ENCODE results near the gene KRTAP5-11.
"Not testable (repeated sequence)": the region's sequence is repeated elsewhere in the genome, so short reads cannot be mapped to it uniquely, and the experiment has no call there.

The KRTAP5-11 gene

DNA sequence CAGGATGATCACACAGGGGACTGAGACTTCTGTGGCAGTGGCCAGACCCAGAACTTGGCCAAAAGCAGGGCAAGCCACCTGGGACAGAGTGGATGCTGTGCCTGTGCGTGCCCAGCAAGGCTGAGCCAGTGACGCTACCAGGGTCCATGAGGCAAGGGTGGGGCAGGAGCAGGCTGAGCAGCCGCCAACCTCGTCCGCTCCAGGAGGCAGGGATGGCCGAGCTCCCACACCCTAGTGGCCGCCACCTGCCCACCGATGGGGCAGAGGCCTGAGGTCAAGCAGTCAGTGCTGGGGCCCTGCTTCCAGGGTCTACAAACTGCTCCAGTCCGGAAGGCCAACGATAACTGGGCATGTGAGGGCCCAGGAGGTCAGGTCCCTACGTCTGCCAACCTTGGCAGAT lies 27.2 kb downstream of the KRTAP5-11 start:
- no peak for DNase-seq (ENCODE audit: low read depth)

DNA sequence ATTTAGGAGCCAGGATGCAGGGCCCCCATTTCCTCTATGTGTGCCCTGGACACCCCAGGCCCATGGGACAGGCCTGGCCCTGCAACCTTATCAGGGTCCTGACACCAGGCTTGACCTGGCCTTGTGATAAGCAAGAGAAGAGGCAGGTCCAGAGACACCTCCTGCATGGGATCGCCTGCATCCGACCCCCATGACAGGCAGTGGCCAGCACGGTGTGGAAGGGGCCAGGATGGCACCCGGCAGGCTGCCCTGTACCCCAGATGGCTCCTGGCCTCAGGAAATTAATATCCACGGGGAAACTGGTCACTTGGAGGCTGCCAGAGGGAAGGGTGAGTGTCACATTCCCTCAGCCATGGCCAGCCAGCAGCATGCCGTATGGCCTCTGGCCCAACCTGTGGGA lies 27.7 kb downstream of the KRTAP5-11 start:
- no peak for DNase-seq (ENCODE audit: low read depth)

GRCh38 chr11:71551711-71552110 lies 31.0 kb downstream of the KRTAP5-11 start:
- DNase-seq (ENCODE audit: low read depth), result no peak

DNA sequence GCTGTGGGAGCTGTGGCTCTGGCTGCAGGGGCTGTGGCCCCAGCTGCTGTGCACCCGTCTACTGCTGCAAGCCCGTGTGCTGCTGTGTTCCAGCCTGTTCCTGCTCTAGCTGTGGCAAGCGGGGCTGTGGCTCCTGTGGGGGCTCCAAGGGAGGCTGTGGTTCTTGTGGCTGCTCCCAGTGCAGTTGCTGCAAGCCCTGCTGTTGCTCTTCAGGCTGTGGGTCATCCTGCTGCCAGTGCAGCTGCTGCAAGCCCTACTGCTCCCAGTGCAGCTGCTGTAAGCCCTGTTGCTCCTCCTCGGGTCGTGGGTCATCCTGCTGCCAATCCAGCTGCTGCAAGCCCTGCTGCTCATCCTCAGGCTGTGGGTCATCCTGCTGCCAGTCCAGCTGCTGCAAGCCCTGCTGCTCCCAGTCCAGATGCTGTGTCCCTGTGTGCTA lies 33.9 kb downstream of the KRTAP5-11 start:
- no peak for DNase-seq (ENCODE audit: low read depth)

GRCh38 chr11:71548120-71548519 lies 34.6 kb downstream of the KRTAP5-11 start, which contains the start of gene KRTAP5-9:
KRTAP5-9 (plus strand) TSS chr11:71548420; CDS start chr11:71548658, 238 bp downstream.
- DNase-seq (ENCODE audit: low read depth), result no peak

DNA sequence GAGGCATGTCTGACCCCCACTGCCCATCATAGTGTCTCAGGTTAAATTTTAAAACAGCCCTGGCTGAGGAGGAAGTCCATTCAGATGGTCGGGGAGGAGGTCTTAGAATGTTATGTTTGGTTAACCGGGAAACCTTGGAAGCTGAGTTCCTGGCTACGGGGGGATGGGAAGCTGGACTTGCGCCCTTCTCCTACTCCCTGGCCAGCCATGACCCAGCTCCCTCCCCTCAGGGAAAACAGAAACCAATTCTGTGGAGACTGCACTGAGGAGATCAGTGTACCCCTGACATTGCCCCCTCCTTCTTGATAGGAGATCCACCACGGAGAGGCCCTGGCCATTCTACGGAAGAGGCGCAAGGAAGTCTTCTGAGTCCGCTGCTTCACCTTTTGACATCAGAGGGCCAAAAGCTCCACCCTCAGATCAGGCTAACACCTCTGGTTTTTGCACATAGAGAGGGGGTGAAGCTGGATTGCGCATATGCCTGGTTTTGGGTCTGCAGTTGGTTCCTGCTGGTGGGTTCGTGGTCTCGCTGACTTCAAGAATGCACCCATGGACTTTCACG lies 37.2 kb downstream of the KRTAP5-11 start:
- DNase-seq (ENCODE audit: low read depth), result no peak

GRCh38 chr11:71544525-71545214 lies 38.0 kb downstream of the KRTAP5-11 start:
- no peak for DNase-seq (ENCODE audit: low read depth)

DNA sequence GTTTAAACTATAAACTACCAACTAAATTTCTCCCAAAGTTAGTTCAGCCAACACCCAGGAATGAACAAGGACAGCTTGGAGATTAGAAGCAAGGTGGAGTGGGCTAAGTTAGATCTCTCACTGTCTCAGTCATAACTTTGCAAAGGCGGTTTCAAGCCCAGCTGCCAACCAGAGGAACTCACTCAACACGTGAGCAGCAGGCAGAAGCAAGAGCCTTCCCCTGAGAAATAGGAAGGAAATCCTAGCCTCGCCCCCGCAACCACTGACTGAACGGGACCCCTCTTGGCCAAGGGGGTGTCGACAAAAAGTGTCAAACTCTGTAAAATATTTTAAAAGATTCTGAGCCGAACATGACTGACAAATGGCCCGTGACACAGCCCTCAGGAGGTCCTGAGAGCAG lies 38.8 kb downstream of the KRTAP5-11 start:
- DNase-seq (ENCODE audit: low read depth), result no peak

GRCh38 chr11:71542879-71543777 lies 39.5 kb downstream of the KRTAP5-11 start:
- DNase-seq (ENCODE audit: low read depth), result peak; percentile 13

DNA sequence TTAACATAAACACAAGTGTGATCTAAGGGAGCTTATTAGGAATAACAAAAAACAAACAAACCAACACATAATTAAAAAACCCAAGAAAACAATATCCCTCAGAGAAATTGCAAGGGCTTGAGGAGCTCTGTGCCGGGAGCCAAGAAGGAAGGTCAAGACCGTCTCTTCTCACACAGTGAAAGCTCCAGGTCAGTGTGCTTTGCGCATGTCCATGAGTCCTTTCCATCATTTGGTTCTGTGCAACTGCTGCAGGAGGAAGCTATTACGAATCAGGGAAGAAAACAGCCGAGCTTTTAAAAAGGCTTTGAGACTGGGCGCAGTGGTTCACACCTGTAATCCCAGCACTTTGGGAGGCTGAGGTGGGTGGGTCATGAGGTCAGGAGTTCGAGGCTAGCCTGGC lies 40.3 kb downstream of the KRTAP5-11 start:
- DNase-seq (ENCODE audit: low read depth), result no peak

- DNase-seq (ENCODE audit: low read depth), result not testable (repeated sequence)
Observed at GRCh38 chr11:71540521-71541304, 42.0 kb downstream of the KRTAP5-11 start.

- not testable (repeated sequence) for DNase-seq (ENCODE audit: low read depth)
Observed at GRCh38 chr11:71539971-71540370, 42.7 kb downstream of the KRTAP5-11 start.

GRCh38 chr11:71539017-71539416 lies 43.7 kb downstream of the KRTAP5-11 start:
- no peak for DNase-seq (ENCODE audit: low read depth)

DNA sequence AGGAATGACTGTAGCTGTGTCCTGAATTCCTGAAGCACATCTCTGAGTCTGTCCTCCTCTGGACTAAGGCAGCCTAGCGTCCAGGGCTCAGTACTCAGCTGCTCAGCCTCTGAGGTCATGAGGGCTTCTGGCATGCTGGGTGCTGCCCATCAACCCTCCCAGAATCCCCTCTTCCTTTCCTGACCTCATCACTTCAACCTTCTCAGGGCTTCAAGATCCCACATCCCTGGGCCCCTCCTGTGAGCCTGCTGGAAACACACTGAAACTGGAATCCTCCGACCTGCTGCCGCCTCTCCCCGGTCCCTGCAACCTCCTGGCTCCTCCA lies 44.0 kb downstream of the KRTAP5-11 start:
- DNase-seq (ENCODE audit: low read depth), result no peak

DNA sequence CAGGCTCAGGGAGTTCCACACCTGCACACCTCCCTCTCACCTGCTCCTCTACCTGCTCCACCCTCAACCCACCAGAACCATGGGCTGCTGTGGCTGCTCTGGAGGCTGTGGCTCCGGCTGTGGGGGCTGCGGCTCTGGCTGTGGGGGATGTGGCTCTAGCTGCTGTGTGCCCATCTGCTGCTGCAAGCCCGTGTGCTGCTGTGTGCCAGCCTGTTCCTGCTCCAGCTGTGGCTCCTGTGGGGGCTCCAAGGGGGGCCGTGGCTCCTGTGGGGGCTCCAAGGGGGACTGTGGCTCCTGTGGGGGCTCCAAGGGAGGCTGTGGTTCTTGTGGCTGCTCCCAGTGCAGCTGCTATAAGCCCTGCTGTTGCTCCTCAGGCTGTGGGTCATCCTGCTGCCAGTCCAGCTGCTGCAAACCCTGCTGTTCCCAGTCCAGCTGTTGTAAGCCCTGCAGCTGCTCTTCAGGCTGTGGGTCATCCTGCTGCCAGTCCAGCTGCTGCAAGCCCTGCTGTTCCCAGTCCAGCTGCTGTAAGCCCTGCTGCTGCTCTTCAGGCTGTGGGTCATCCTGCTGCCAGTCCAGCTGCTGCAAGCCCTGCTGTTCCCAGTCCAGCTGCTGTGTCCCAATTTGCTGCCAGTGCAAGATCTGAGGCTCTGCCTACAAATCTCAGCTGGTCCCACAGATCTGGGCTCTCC lies 44.6 kb downstream of the KRTAP5-11 start, which contains the start of gene KRTAP5-8:
Gene KRTAP5-8, plus strand, starts transcription at position 49 of the 689 bp plus-strand sequence. Its CDS starts 31 bp downstream, at position 80.
- not testable (repeated sequence) for DNase-seq (ENCODE audit: low read depth)

DNA sequence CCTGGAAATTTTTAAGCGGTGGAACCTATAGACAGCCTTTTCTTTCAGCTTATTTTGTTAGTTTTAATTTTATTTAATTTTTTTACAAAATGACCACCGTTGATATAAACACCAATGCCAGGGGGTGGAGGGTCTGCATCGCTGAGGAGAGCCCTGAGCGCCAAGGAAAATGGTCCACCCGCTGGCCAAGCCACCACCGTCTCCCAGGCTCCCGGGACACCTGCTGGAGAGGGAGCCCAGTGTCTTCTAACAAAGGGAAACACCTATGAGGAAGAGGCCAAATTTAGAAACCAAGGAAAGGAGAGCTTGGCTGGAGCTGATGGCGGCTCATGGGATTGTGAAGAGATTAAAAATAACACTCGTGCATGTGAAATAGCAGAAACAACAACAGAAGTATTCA lies 45.1 kb downstream of the KRTAP5-11 start:
- DNase-seq (ENCODE audit: low read depth), result no peak

DNA sequence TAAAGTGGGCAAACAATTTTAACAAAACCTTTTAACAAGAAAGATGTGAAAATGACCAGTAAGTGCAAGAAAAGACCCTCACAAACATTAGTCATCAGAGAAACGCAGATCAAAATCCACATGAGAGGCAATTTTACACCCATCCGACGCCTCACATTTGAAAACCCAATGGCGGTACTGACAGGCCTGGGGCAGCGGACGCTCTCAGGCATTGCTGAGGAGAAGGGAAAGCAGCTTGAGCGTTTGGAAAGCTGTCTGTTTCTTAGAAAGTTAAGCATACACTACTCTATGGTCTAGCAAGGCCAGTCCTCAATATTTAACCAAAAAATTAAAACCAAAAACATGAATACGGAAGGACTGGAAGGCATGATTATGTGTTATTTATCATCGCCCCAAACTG lies 46.9 kb downstream of the KRTAP5-11 start:
- DNase-seq (ENCODE audit: low read depth), result no peak

GRCh38 chr11:71534711-71535608 lies 47.7 kb downstream of the KRTAP5-11 start:
- DNase-seq (ENCODE audit: low read depth), result not testable (repeated sequence)

DNA sequence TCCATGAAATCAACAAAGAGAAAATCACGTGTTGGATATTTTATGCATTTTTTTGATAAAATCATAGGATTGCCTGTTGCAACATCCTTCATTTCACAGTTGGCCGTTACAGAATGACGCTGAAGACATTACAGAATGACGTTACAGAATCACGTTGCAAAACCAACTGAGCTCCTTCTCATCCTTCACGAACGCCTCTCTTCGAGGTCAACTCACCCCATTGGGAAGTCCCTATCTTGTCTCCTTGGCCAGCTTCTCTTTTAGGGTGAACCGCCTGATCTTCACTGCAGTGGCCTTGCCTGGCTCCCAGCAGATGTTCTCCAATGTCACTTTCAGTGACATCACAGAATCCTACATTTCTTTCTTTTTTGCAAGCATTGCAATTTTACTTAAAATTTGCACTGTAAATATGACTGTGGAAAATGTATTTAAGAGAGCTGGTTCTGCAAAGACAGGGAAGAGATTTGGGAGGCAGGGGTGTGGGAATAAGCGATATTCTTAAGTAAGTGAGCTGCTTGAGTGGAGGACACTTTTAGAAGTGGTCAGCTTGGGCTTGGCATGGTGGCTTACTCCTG lies 50.6 kb downstream of the KRTAP5-11 start:
- DNase-seq (ENCODE audit: low read depth), result no peak

All from activated T-cell treated with anti-CD3 and anti-CD28 coated beads for 48 hours (primary cell).